MCF 10A (cell line): ENCODE data around the gene PIGT. TPM values are rescaled to one million over a fixed set of nuclear protein-coding genes. Genes with fewer than 3 reads are reported as not detected.

ENCODE experiments used
- BruUV-seq: library from RNA; stranded (reverse); fragments of 400-500 nt; replicated peaks from 2 replicates; lab custom pipeline; 2021; lab: Mats Ljungman, UMichigan
- CTCF ChIA-PET: fragments of 300-600 bp; sonication (Branson Sonifier 250); formaldehyde crosslinking; extraction: SDS; loops from one replicate; lab custom pipeline; 2021; ENCODE audit warnings: antibody characterized with exemption, inconsistent platforms; lab: Yijun Ruan, JAX
- POLR2A ChIA-PET: fragments of 300-600, 350-650 bp; sonication (Branson Sonifier 250); formaldehyde crosslinking; extraction: SDS; loops from one replicate; lab custom pipeline; 2020; ENCODE audit warnings: antibody characterized with exemption, inconsistent platforms; lab: Yijun Ruan, JAX
- DNase-seq: peaks from one replicate; pipeline ENCODE4 v3.0.0-alpha.2; 2018; ENCODE audit not compliant: unreplicated experiment
- H3K27ac Mint-ChIP-seq: one replicate; pipeline ENCODE4 v1.8.0; 2022; ENCODE audit warnings: mild to moderate bottlenecking, low read depth, mixed read lengths; ENCODE audit not compliant: unreplicated experiment
- H3K27me3 Mint-ChIP-seq: one replicate; pipeline ENCODE4 v1.8.0; 2022; ENCODE audit warnings: mixed read lengths; ENCODE audit not compliant: insufficient read depth, unreplicated experiment
- H3K36me3 Mint-ChIP-seq: one replicate; pipeline ENCODE4 v1.8.0; 2022; ENCODE audit warnings: mild to moderate bottlenecking, moderate library complexity, mixed read lengths; ENCODE audit not compliant: insufficient read depth, unreplicated experiment
- H3K4me1 Mint-ChIP-seq: one replicate; pipeline ENCODE4 v1.8.0; 2022; ENCODE audit warnings: mixed read lengths; ENCODE audit not compliant: insufficient read depth, unreplicated experiment
- H3K4me3 Mint-ChIP-seq: one replicate; pipeline ENCODE4 v1.8.0; 2022; ENCODE audit warnings: mild to moderate bottlenecking, moderate library complexity, mixed read lengths; ENCODE audit not compliant: unreplicated experiment
- H3K9me3 Mint-ChIP-seq: one replicate; pipeline ENCODE4 v1.8.0; 2022; ENCODE audit warnings: mixed read lengths; ENCODE audit not compliant: unreplicated experiment
- CTCF ChIP-seq: fragments of 200-600 bp; IDR thresholded peaks from one replicate; pipeline ENCODE4 v1.8.0; 2022; ENCODE audit warnings: antibody characterized with exemption, mild to moderate bottlenecking; ENCODE audit not compliant: unreplicated experiment
- intact Hi-C: fragments of 100-400 bp; cut with micrococcal nuclease; formaldehyde crosslinking; loops from 2 replicates; pipeline ENCODE4 v1.14.1; 2022
- total RNA-seq: library from RNA; stranded (reverse); gene quantifications from 2 replicates; pipeline ENCODE4 v1.2.3, GENCODE V29; 2022

The PIGT gene
- total RNA-seq, 1 experiment from 2014 or later = 79.4 TPM

GRCh38 chr20:45463709-45464108 lies 47.8 kb downstream of the PIGT start:
- Mint-ChIP-seq H3K4me1 (no peaks in the 10 kb centered on the region), H3K4me3 (no peak overlapping the region), H3K27me3 (no peaks in the 10 kb centered on the region), H3K9me3 (no peaks in the 10 kb centered on the region), H3K36me3 (no peaks in the 10 kb centered on the region), H3K27ac (no peak overlapping the region)
- intact Hi-C loops = no loop called here
- TF ChIP-seq CTCF = no peak
- CTCF ChIA-PET = interaction anchor here (1.3 to 2.3 kb wide), 2 partner anchors 12 to 13 kb away, joined by 11 to 14 read pairs; no protein-coding TSS in a partner anchor
- no peak for DNase-seq
- POLR2A ChIA-PET = interaction anchor here (1.7 kb wide), 1 partner anchor 11 kb away, joined by 3 read pairs; no protein-coding TSS in a partner anchor
- no TSS peak for BruUV-seq

- TF ChIP-seq CTCF = no peak
- DNase-seq = no peak
- no TSS peak for BruUV-seq
- Mint-ChIP-seq H3K4me3 (no peak overlapping the region), H3K4me1 (no peaks in the 10 kb centered on the region), H3K9me3 (no peaks in the 10 kb centered on the region), H3K27ac (no peak overlapping the region), H3K36me3 (no peaks in the 10 kb centered on the region), H3K27me3 (peaks cover 2% of the 10 kb centered on the region)
- intact Hi-C loops = no loop called here
- ChIA-PET CTCF (interaction anchor here (0.6 to 2.7 kb wide), 7 partner anchors 16 to 303 kb away, joined by 3 to 13 read pairs (median 4); no protein-coding TSS in a partner anchor), POLR2A (interaction anchor here (0.9 to 1.7 kb wide), 6 partner anchors 10 to 121 kb away, joined by 3 to 5 read pairs (median 3); no protein-coding TSS in a partner anchor)
These were observed 49.7 kb downstream of the PIGT start for GRCh38 chr20:45465491-45466266.

GRCh38 chr20:45467172-45467571 lies 51.2 kb downstream of the PIGT start:
- no peak for TF ChIP-seq CTCF
- Mint-ChIP-seq H3K4me3 (no peak overlapping the region), H3K9me3 (no peaks in the 10 kb centered on the region), H3K27ac (no peak overlapping the region), H3K27me3 (peaks cover 15% of the 10 kb centered on the region), H3K4me1 (no peaks in the 10 kb centered on the region), H3K36me3 (no peaks in the 10 kb centered on the region)
- BruUV-seq = no TSS peak
- POLR2A ChIA-PET = interaction anchor here (0.6 to 1.0 kb wide), 2 partner anchors 123 to 265 kb away, joined by 3 read pairs; no protein-coding TSS in a partner anchor
- intact Hi-C loops = no loop called here
- CTCF ChIA-PET = interaction anchor here (0.5 to 2.7 kb wide), 6 partner anchors 17 to 304 kb away, joined by 3 to 13 read pairs (median 3); no protein-coding TSS in a partner anchor
- no peak for DNase-seq

- H3K9me3 Mint-ChIP-seq = no peaks in the 10 kb centered on the region
- H3K27ac Mint-ChIP-seq = no peak overlapping the region
- DNase-seq = no peak
- no peak overlapping the region for H3K4me3 Mint-ChIP-seq
- TF ChIP-seq CTCF = no peak
- no peaks in the 10 kb centered on the region for H3K36me3 Mint-ChIP-seq
- peaks cover 15% of the 10 kb centered on the region for H3K27me3 Mint-ChIP-seq
- ChIA-PET CTCF (interaction anchor here (0.6 to 2.9 kb wide), 8 partner anchors 16 to 829 kb away, joined by 3 to 10 read pairs (median 3); no protein-coding TSS in a partner anchor), POLR2A (interaction anchor here (1.0 kb wide), 1 partner anchor 9 kb away, joined by 3 read pairs; no protein-coding TSS in a partner anchor)
- BruUV-seq = no TSS peak
- H3K4me1 Mint-ChIP-seq = no peaks in the 10 kb centered on the region
- intact Hi-C loops = no loop called here
These were observed 51.9 kb downstream of the PIGT start for GRCh38 chr20:45467861-45468260.
